Vagina (tissue), 2 donors: ENCODE results near the gene ARAP3. TPM values are rescaled to one million over a fixed set of nuclear protein-coding genes. Genes with fewer than 3 reads are reported as not detected.

ENCODE experiments used
- DNase-seq, 2 donors: peaks; one replicate each; pipeline ENCODE4 v3.0.0-alpha.2; 2017; ENCODE audit errors: extremely low spot score in 2 of 2
- H3K27ac ChIP-seq: fragments of 200-600 bp; sonication (generic); one replicate; pipeline ENCODE4 v1.5.1; 2019
- H3K27me3 ChIP-seq: fragments of 200-600 bp; sonication (generic); one replicate; pipeline ENCODE4 v1.5.1; 2019
- H3K36me3 ChIP-seq, 2 donors: fragments of 200-600 bp; sonication (generic); one replicate each; pipeline ENCODE4 v1.5.1; 2017 to 2019
- H3K4me1 ChIP-seq: fragments of 200-600 bp; sonication (generic); one replicate; pipeline ENCODE4 v1.5.1; 2019
- H3K4me3 ChIP-seq, 2 donors: fragments of 200-600 bp; sonication (generic); 1 replicate in 1 of 2; 2 replicates in 1 of 2; pipeline ENCODE4 v1.5.1; 2016 to 2019
- H3K9me3 ChIP-seq: fragments of 200-600 bp; sonication (generic); one replicate; pipeline ENCODE4 v1.5.1; 2019
- CTCF ChIP-seq, 3 experiments: fragments of 450-650 bp in 2 of 3; fragments of 200-600 bp in 1 of 3; sonication (generic) in 1 of 3; IDR thresholded peaks; one replicate each; pipeline ENCODE4 v1.5.1; 2017 to 2019; ENCODE audit warnings: antibody characterized with exemption in 3 of 3, mild to moderate bottlenecking in 2 of 3, moderate library complexity in 2 of 3
- POLR2A ChIP-seq, 2 donors: fragments of 450-650 bp; IDR thresholded peaks; one replicate each; pipeline ENCODE4 v1.6.1; 2017; ENCODE audit warnings: antibody characterized with exemption in 2 of 2, mild to moderate bottlenecking in 2 of 2, moderate library complexity in 2 of 2
- POLR2AphosphoS5 ChIP-seq, 2 donors: sonication (generic); formaldehyde crosslinking; IDR thresholded peaks; one replicate each; pipeline ENCODE4 v1.9.0; 2017; ENCODE audit warnings: antibody characterized with exemption in 2 of 2, mild to moderate bottlenecking in 2 of 2, low read depth in 1 of 2; ENCODE audit not compliant: insufficient read depth in 1 of 2
- intact Hi-C: fragments of 100-400 bp; cut with DNase I; formaldehyde crosslinking; loops from one replicate; pipeline ENCODE4 v1.15.1; 2023
- total RNA-seq: library from RNA; depleted of rRNA; stranded (reverse); fragments of >200 nt; gene quantifications from one replicate; pipeline ENCODE4 v1.2.3, GENCODE V29; 2016

ARAP3 gene
- total RNA-seq, 1 donor from 2014 or later, result 13.3 TPM

- TF ChIP-seq POLR2AphosphoS5 (IDR thresholded peaks at IDR 0.05; ENCODE audit: insufficient read depth in 1 of 2, low read depth in 1 of 2) (no peak), POLR2A (IDR thresholded peaks at IDR 0.05) (no peak), CTCF (IDR thresholded peaks at IDR 0.05) (no peak)
- Histone ChIP-seq H3K27me3 (no peaks in the 10 kb centered on the region), H3K4me3 (no peak overlapping the region), H3K36me3 (no peaks in the 10 kb centered on the region), H3K9me3 (no peaks in the 10 kb centered on the region), H3K27ac (no peak overlapping the region), H3K4me1 (peaks cover 31% of the 10 kb centered on the region)
- no peak for DNase-seq
- intact Hi-C loops, result no loop called here
Observed at GRCh38 chr5:141609044-141609443, 73.0 kb downstream of the ARAP3 start.

- TF ChIP-seq POLR2AphosphoS5 (IDR thresholded peaks at IDR 0.05; ENCODE audit: insufficient read depth in 1 of 2, low read depth in 1 of 2) (no peak), CTCF (IDR thresholded peaks at IDR 0.05) (no peak), POLR2A (IDR thresholded peaks at IDR 0.05) (no peak)
- Histone ChIP-seq H3K36me3 (no peaks in the 10 kb centered on the region), H3K9me3 (no peaks in the 10 kb centered on the region), H3K4me3 (no peak overlapping the region), H3K4me1 (peaks cover 35% of the 10 kb centered on the region), H3K27me3 (no peaks in the 10 kb centered on the region), H3K27ac (no peak overlapping the region)
- DNase-seq, result no peak
- intact Hi-C loops, result no loop called here
Observed at GRCh38 chr5:141608557-141608956, 73.5 kb downstream of the ARAP3 start.

DNA sequence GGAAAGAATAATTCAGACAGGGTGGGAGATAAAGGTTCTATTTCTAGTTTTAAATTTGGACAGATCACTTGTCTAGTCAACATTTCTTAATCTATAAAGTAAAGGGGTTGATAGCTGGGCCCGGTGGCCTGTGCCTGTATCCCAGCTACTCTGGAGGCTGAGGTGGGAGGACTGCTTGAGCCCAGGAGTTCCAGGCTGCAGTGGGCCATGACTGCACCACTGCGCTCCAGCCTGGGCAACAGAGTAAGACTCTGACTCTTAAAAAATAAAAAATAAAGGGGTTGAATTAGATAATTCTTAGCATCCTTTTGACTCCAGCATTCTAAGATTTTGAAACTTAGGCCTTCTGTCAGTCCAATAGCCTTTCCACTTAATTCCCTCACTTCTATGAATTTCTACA is 74.0 kb downstream of the ARAP3 start:
- Histone ChIP-seq H3K4me3 (no peak overlapping the region), H3K27me3 (no peaks in the 10 kb centered on the region), H3K4me1 (peaks cover 37% of the 10 kb centered on the region), H3K27ac (no peak overlapping the region), H3K36me3 (no peaks in the 10 kb centered on the region), H3K9me3 (no peaks in the 10 kb centered on the region)
- intact Hi-C loops, result no loop called here
- no peak for DNase-seq
- TF ChIP-seq CTCF (IDR thresholded peaks at IDR 0.05) (no peak), POLR2AphosphoS5 (IDR thresholded peaks at IDR 0.05; ENCODE audit: insufficient read depth in 1 of 2, low read depth in 1 of 2) (no peak), POLR2A (IDR thresholded peaks at IDR 0.05) (no peak)

DNA sequence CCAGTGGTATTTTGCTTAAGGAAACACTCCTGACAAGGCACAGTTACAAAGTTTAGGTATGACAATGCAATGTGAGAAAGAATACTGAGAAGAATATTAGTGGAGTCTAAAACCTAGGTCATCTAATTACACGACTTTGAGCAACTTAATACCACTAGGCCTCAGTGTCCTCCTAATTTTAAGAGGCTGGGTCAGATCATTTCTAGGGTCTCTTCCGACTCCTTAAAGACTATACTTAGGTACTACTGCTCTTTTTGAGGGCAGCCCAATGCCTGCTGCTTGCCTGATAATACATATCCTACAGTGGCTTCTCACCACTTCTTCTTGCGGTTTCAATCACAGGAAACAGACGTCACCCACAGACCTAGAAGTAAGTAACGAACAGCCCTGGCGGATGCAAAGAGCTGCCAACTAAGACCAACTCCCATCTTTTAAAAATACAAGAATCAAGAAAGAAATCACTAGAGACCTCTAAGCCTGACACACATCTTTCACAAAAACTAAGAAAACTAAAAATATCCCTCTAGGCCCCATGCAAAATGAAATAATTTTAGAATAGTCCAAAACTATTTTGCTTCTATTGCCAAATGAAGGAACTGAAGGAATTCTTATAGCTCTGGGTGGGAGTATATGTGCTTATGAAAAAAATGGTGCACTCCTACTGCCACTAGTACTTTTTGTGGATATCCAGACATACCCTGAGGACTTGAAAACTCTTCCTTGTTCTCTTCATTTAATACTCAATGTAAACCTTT is 76.3 kb downstream of the ARAP3 start:
- H3K4me3 ChIP-seq, result no peak overlapping the region
- TF ChIP-seq POLR2AphosphoS5 (IDR thresholded peaks at IDR 0.05; ENCODE audit: insufficient read depth in 1 of 2, low read depth in 1 of 2), result no peak
- TF ChIP-seq CTCF (IDR thresholded peaks at IDR 0.05), result no peak
- TF ChIP-seq POLR2A (IDR thresholded peaks at IDR 0.05), result no peak
- H3K9me3 ChIP-seq, result no peaks in the 10 kb centered on the region
- DNase-seq, result no peak
- no peaks in the 10 kb centered on the region for H3K27me3 ChIP-seq
- intact Hi-C loops, result no loop called here
- peaks cover 47% of the 10 kb centered on the region for H3K4me1 ChIP-seq
- H3K27ac ChIP-seq, result peak overlapping the region; percentile 62
- no peaks in the 10 kb centered on the region for H3K36me3 ChIP-seq

DNA sequence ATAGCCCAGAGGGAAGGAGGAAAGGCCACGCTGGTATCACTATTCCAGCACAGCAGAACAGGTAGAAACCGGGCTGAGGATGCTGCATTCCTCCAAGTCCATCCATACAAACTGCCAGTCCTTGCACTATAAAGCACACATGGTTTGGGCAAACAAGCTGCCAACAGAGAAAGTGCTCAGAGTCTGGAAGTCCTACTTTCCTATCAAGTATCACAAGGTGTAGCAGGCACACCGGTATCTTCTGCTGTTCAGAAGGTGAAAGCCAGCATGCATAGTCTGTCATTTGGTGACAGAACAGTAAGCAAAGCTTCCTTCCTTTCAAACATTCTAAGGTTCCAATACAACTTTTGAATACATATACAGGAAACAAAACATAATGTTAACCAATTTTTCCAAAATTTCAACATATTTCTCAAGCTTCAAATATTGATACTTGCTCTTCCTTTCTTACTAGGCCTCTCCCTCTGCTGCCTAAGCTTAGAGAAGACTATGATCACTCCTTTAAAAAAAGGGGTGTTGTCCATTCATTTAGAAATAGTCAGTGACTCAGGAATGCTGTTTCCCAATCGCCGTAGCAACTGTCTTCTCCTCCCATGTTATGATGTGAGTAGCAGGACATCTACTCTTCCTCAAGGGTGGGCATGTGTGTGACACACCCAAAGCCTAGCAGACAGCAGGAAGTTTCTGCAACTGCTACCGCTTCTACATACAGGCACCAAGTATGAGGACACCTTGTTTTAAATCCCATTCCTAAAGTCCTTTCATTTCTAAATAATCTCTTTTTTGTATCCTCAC is 77.9 kb downstream of the ARAP3 start:
- TF ChIP-seq POLR2A (IDR thresholded peaks at IDR 0.05) (no peak), POLR2AphosphoS5 (IDR thresholded peaks at IDR 0.05; ENCODE audit: insufficient read depth in 1 of 2, low read depth in 1 of 2) (peak in 1 of 2 donors; percentile 84)
- Histone ChIP-seq H3K9me3 (no peaks in the 10 kb centered on the region), H3K36me3 (no peaks in the 10 kb centered on the region), H3K4me3 (no peak overlapping the region), H3K27me3 (no peaks in the 10 kb centered on the region), H3K27ac (peak overlapping the region; percentile 70), H3K4me1 (peaks cover 40% of the 10 kb centered on the region)
- intact Hi-C loops, result no loop called here
- DNase-seq, result no peak

Other genes starting within 250 kb of the ARAP3 start
- 78.3 TPM for gene PCDHGC3, start 206.3 kb downstream of the ARAP3 start, total RNA-seq
- gene PCDHGC4, start 197.2 kb downstream of the ARAP3 start, total RNA-seq, result 4.9 TPM
- gene PCDHGC5, start 193.1 kb downstream of the ARAP3 start, total RNA-seq, result 3.4 TPM
- gene DIAPH1, start 63.2 kb downstream of the ARAP3 start, total RNA-seq, result 64.1 TPM
- gene HDAC3, start 45.4 kb downstream of the ARAP3 start, total RNA-seq, result 44.7 TPM
- gene RELL2, start 45.2 kb downstream of the ARAP3 start, total RNA-seq, result 5.6 TPM
- 42.2 TPM for gene FCHSD1, start 30.8 kb downstream of the ARAP3 start, total RNA-seq
- 38.8 TPM for gene PCDH1, start 196.2 kb upstream of the ARAP3 start, total RNA-seq
- gene DELE1, start 241.6 kb upstream of the ARAP3 start, total RNA-seq, result 79.1 TPM